NCI-H82 treated with DMSO at 0.1 percent for 48 hours (cell line): Measurements from ENCODE around the gene NCS1.

Experiments used
- DNase-seq: peaks from one replicate; lab custom pipeline; 2025; ENCODE audit not compliant: unreplicated experiment; lab: John Stamatoyannopoulos, UW

NCS1 gene

DNA sequence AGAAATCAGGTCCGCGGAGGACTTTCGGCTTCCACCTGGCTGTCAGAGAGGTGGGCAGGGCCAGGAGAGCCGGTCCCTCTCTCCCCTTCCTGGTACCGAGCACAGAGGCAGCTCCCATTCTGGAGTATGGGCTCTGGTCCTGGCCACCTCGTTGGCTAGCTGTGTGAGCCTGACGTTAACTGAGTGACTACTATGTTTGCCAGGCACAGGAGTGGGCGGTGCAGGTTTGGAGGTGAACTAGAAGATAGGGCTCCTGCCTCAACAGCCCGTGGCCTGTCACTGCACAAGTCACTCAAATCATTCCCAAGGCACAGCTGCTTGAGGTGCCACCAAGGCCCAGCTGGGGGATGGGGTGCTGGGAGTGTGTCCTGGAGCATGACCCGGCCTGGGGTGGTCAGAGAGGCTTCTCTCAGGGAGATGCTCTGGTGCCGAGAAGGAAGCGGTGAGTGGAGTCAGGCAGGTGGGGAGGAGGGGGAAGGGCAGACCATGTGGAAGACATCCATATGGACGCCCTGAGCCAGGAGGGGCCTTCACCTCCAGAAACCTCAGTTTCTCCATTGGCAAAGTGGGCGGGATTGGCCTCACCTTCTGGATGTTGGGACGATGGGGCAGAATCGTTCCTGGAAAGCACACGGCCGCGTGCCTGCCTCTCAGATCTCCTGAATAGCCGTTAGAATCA is 39.5 kb downstream of the NCS1 start:
- DNase-seq: no peak

DNA sequence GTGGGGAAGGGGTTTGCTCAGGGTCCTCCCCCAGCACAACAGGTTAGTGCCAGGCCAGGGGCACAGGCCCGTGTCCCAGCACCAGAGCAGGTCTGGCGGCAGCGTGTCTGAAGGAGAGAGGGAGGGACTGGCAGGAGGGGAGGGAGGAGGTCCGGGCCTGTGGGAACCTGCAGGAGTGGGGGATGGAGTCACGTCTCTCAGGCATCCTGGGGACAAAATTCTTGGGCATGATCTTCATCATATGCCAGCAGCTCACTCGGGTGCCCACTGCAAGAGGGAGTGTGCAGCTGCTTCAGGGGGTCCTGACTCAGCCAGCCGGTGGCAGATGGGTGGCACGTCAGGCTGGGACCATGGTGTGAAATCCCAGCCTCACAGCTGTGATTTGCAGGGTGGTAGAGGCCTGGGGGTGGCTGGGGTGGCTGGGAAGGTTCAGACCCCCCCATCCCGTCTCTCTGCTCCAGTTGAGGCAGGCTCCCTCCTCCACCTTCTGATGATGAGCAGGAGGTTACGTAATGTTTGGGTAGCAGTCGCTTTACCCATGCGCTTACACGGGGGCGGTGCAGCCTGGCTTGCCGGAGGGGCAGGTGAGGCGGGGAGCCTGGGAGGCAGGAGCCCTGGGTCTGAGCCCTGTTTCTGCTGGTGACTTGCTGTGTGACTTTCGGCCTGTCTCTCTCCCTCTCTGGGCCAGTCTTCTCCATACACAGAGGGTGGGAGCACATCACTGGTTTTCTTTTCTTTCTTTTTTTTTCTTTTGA is 40.5 kb downstream of the NCS1 start:
- no peak for DNase-seq

DNA sequence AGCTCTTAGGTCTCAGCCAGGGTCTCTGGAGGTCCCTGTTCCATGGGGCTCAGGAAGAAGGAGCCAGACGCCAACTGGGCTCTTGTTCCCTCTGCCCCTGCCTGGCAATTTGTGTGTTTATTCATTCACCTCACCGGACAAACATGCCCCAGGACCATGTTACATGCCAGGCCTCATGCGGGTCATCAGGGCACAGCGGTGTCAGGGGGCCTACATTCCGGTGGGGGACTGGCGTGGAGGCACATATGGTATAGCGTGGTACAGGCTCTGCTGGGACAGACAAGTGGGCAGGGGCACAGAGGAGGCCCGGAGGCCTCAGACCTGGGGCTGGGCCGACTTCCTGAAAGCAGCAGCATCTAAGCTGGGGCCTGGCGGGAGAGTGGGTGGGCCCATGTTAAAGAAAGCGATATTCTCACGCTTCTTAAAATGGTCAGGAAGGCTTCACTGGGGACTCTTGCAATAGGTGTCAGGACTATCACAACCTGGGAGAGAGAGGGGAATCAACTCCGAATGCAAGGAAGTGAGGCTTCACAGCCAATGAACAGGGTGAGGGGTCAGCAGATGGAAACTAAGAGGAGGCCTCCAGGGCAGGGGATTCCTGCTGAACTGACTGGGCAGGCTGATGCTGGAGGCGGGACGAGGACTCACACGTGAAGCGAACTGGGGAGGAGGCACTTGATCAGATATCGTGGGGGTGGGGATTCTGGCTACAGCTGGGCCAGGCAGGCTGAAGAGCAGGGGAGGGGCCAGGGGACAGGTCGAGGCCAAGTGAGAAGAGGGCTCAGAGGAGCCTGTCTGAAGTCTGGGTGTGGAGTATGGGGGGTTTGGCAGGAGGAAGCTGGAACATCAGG is 41.9 kb downstream of the NCS1 start:
- DNase-seq: no peak

GRCh38 chr9:130214776-130215340 is 42.7 kb downstream of the NCS1 start:
- DNase-seq: no peak

DNA sequence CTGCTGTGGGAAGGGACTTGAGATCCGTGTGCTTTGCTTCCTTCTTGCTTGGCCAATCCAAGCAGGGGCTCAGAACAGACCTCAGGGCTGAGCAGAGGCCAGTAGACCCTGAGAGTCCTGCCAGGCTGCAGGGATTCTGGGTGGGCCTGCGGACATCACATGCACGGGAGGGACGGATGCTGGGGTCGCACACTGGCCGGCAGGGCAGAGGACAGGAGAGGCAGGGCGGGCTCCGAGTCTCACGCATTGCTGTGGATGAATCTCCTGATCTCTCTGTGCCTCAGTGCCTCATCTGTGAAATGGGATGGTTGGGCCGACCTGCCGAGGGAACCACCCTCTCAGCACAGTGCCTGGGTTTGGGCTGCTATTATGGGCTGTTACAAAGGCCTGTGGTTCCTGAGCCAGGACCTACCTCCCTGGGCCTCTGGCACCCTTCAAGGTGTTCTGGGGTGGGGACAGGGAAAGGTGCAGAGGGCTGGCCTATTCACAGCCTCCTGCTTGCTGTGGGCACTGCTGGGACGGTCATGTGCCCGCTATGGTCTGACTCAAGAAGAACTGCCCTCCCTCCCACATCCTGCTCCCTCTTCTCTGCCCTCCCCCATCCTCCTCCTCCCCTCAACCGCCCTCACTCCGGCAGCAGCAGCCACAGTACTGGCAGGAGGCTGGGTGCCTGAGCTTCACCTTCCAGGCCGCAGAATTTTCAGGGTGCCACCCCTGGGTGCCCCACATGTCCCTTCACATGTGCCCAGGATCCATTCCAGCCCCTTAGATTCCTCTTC is 43.3 kb downstream of the NCS1 start:
- no peak for DNase-seq

DNA sequence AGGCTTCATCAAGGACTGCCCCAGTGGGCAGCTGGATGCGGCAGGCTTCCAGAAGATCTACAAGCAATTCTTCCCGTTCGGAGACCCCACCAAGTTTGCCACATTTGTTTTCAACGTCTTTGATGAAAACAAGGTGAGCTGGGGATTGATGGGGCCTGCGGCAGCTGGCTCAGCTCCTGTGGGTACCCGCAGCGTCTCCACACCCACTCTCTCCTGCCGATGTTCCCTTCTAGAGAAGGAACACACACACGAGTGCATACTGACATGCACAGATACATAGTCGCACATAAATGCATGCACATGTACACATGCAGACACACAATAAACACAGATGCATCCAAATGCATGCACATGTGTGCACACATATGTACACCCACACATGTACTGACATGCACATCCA is 45.6 kb downstream of the NCS1 start:
- no peak for DNase-seq

GRCh38 chr9:130219661-130220096 is 47.5 kb downstream of the NCS1 start:
- DNase-seq: no peak

DNA sequence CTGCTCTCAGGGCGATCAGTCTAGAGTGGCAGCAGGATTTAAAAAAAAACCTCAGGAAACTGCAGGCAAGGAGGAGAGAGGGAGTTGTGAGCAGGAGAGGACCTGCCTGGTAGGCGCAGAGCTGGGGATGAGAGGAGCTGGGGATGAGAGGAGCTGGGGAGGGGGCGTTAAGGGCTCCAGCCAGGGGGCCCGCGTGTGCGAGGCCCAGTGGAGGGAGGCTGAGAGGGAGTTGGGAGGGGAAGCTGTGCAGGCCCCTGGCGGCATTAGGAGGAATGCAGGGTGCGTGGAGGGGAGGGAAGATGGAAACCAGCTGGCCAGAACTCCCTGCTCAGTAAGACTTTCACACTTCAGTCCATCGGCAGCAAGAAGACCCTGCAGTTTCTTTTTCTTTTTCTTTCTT is 48.1 kb downstream of the NCS1 start:
- DNase-seq: peak; percentile 29

DNA sequence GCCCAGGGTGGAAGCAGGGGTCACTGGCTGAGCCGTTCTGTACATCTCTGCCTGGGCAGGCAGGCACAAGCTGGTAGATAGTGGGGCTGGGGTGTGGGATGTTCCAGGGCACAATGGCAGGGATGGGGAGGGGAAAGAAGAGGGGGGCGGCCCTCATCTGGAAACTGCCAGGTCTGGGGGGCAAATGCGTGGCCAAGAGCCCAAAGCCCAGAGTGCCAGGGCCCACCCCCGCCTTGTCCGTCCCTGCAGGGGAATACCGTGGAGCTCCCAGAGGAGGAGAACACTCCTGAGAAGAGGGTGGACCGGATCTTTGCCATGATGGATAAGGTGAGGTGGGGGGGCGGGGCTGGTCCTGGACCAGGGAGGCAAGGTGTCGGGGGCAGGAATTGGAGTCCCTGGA is 50.6 kb downstream of the NCS1 start:
- no peak for DNase-seq

DNA sequence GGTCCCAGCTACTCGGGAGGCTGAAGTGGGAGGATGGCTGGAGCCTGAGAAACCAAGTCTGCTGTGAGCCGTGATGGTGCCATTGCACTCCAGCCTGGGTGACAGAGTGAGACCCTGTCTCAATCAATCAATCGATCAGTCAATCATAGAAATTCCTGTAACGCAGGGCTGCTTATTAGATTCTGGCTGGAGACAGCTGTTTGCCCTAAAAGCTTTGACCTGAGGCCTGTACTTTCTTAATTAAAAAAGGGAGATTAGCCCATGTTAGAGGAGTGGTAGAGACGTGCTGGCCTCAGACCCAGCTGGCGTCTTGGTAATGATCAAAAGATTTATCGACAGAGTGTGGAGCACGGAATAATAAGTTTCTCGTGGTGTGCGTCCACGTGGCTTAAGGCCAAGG is 52.9 kb downstream of the NCS1 start:
- peak; percentile 86 for DNase-seq

DNA sequence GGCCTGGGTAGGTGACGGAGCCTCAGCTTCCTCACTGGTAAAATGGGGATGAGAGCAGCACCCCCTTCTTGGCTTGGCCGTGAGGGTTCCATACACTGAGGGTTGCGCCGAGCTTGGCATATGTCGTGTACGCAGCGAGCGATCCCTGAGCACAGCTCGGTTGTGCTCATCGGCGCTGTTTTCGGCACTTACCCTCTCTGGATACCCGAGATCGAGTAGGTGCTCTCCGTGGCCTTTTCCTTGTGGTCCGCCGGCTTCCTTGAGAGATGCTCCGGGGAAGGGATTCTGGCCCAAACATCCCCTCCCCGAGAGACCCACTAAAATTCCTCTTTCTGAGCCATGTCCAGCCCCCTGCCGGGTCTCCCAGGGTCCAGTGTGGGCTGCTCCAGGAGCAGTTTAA is 53.4 kb downstream of the NCS1 start:
- DNase-seq: no peak

GRCh38 chr9:130226112-130226511 is 53.9 kb downstream of the NCS1 start:
- no peak for DNase-seq

GRCh38 chr9:130227833-130228232 is 55.6 kb downstream of the NCS1 start:
- DNase-seq: no peak

DNA sequence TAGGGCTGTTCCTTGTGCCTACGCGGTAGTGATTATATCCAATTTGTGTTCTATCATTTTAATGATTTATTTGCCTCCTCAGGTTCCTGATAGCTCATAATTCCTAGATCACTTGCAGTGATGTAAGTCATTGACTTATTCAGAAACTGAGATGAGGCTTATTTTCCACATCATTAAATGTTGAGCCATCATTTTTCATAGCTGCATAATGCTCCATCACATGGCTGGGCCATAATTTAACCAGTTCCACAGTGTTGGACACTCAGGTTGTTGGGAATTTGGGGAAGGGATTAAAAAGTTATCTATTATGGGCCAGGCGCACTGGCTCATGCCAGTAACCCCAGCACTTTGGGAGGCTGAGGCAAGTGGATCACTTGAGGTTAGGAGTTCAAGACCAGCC is 57.6 kb downstream of the NCS1 start:
- no peak for DNase-seq

- DNase-seq: no peak
These were observed 58.4 kb downstream of the NCS1 start for GRCh38 chr9:130230631-130231030.

- DNase-seq: no peak
These were observed 60.8 kb downstream of the NCS1 start for GRCh38 chr9:130232899-130233586.

GRCh38 chr9:130233587-130233945 is 61.4 kb downstream of the NCS1 start:
- DNase-seq: no peak

GRCh38 chr9:130234340-130235260 is 62.4 kb downstream of the NCS1 start:
- no peak for DNase-seq
